WTC11 (cell line): Measurements from ENCODE around the gene DROSHA.

Experiments
- GABPB1 ChIP-seq: sonication (generic); formaldehyde crosslinking; IDR thresholded peaks from 2 replicates; pipeline ENCODE4 v1.8.1; 2023; ENCODE audit warnings: mild to moderate bottlenecking, missing genetic modification reagents
- HMGA2 ChIP-seq: fragments of 250-450 bp; sonication (Bioruptor Pico); IDR thresholded peaks from 2 replicates; pipeline ENCODE4 v1.4.0; 2021; ENCODE audit warnings: mild to moderate bottlenecking, moderate library complexity
- SMAD3 ChIP-seq: sonication (generic); formaldehyde crosslinking; IDR thresholded peaks from 2 replicates; pipeline ENCODE4 v1.8.0; 2022; ENCODE audit warnings: missing genetic modification reagents, mild to moderate bottlenecking, borderline replicate concordance
- SP1 ChIP-seq: sonication (generic); formaldehyde crosslinking; conservative IDR thresholded peaks from 2 replicates; pipeline ENCODE4 v1.8.1; 2022; ENCODE audit warnings: missing genetic modification reagents
- TF ChIP-seq, protein P1 (sequence below): sonication (generic); formaldehyde crosslinking; IDR thresholded peaks from 2 replicates; pipeline ENCODE4 v1.8.0; 2022; ENCODE audit warnings: mild to moderate bottlenecking, missing genetic modification reagents
- TF ChIP-seq, protein P2 (sequence below): fragments of 200-600 bp; IDR thresholded peaks from 2 replicates; pipeline ENCODE4 v1.8.0; 2022; ENCODE audit warnings: antibody characterized with exemption

DNA sequence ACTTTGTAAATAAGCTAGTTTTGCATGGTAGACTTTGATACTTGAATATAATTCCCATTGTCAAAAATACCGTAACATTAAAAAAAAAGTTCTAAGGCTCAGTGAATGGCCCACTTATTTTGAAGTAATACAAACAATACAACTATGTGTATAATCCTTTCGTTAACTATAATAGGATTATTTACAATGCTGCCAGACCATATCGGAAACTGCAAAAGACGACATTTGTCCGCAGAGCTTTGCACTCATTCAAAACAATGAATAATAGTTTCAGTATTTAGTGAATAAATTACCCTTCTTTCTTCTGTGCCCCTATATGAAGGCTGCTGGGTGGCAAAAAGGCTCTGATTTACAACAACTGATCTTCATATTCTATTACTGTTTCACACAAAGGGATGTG, 121.8 kb downstream of the DROSHA start:
- no peak for TF ChIP-seq HMGA2 (CRISPR knock-in tag)
- TF ChIP-seq, protein P1, sequence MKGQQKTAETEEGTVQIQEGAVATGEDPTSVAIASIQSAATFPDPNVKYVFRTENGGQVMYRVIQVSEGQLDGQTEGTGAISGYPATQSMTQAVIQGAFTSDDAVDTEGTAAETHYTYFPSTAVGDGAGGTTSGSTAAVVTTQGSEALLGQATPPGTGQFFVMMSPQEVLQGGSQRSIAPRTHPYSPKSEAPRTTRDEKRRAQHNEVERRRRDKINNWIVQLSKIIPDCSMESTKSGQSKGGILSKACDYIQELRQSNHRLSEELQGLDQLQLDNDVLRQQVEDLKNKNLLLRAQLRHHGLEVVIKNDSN (CRISPR knock-in tag) = no peak
- TF ChIP-seq, protein P2, sequence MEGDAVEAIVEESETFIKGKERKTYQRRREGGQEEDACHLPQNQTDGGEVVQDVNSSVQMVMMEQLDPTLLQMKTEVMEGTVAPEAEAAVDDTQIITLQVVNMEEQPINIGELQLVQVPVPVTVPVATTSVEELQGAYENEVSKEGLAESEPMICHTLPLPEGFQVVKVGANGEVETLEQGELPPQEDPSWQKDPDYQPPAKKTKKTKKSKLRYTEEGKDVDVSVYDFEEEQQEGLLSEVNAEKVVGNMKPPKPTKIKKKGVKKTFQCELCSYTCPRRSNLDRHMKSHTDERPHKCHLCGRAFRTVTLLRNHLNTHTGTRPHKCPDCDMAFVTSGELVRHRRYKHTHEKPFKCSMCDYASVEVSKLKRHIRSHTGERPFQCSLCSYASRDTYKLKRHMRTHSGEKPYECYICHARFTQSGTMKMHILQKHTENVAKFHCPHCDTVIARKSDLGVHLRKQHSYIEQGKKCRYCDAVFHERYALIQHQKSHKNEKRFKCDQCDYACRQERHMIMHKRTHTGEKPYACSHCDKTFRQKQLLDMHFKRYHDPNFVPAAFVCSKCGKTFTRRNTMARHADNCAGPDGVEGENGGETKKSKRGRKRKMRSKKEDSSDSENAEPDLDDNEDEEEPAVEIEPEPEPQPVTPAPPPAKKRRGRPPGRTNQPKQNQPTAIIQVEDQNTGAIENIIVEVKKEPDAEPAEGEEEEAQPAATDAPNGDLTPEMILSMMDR = no peak
- no peak for TF ChIP-seq GABPB1 (CRISPR knock-in tag)
- TF ChIP-seq SP1 (CRISPR knock-in tag) = no peak
- TF ChIP-seq SMAD3 = no peak
